ENCODE data around the gene TUBB3.
"Not testable (repeated sequence)": the region's sequence is repeated elsewhere in the genome, so short reads cannot be mapped to it uniquely, and the experiment has no call there.

The TUBB3 gene

GRCh38 chr16:89922884-89923639 lies at the start of gene TUBB3:
Gene TUBB3, plus strand, starts transcription at chr16:89923342. Its CDS starts 60 bp downstream, at chr16:89923402.
- TF ChIP-seq ZFX (IDR thresholded peaks at IDR 0.05; ENCODE audit: borderline replicate concordance) (no peak), CTCF (IDR thresholded peaks at IDR 0.05) (no peak; the same call in 1 of the 2 replicates)
- peak within 1 kb of the TSS; percentile 66 for H3K27ac ChIP-seq

- TF ChIP-seq ZFX (IDR thresholded peaks at IDR 0.05; ENCODE audit: borderline replicate concordance) (no peak), CTCF (IDR thresholded peaks at IDR 0.05) (no peak)
Observed at GRCh38 chr16:89873972-89874689, 49.0 kb upstream of the TUBB3 start.

GRCh38 chr16:89879123-89879522 lies 44.0 kb upstream of the TUBB3 start:
- H3K27ac ChIP-seq: not testable (repeated sequence)

More at GRCh38 chr16:89873972-89874689, 49.0 kb upstream of the TUBB3 start:
- peak overlapping the region; percentile 99 for H3K27ac ChIP-seq

- H3K27ac ChIP-seq: no peak overlapping the region
- TF ChIP-seq ZFX (IDR thresholded peaks at IDR 0.05; ENCODE audit: borderline replicate concordance) (no peak), CTCF (IDR thresholded peaks at IDR 0.05) (no peak)
Observed at GRCh38 chr16:89880477-89881367, 42.4 kb upstream of the TUBB3 start.

- TF ChIP-seq ZFX (IDR thresholded peaks at IDR 0.05; ENCODE audit: borderline replicate concordance): no peak
- no peak for TF ChIP-seq CTCF (IDR thresholded peaks at IDR 0.05)
- H3K27ac ChIP-seq: no peak overlapping the region
Observed at GRCh38 chr16:89881368-89881730, 41.8 kb upstream of the TUBB3 start.

GRCh38 chr16:89883346-89884040 lies 39.6 kb upstream of the TUBB3 start:
- TF ChIP-seq CTCF (IDR thresholded peaks at IDR 0.05) (no peak), ZFX (IDR thresholded peaks at IDR 0.05; ENCODE audit: borderline replicate concordance) (no peak)
- no peak overlapping the region for H3K27ac ChIP-seq

GRCh38 chr16:89884041-89884421 lies 39.1 kb upstream of the TUBB3 start:
- TF ChIP-seq ZFX (IDR thresholded peaks at IDR 0.05; ENCODE audit: borderline replicate concordance) (no peak), CTCF (IDR thresholded peaks at IDR 0.05) (no peak)
- H3K27ac ChIP-seq: no peak overlapping the region

Data from 22Rv1 (cell line).